ENCODE data around the gene SLC2A13. TPM values are rescaled to one million over a fixed set of nuclear protein-coding genes. Genes with fewer than 3 reads are reported as not detected.

Gene SLC2A13
- total and polyA plus RNA-seq, 10 of the 15 experiments (the other 5 are each of a cell fraction or from before 2014, with no cell fraction given), result 0.05 to 3.7 (median 0.25) TPM

DNA sequence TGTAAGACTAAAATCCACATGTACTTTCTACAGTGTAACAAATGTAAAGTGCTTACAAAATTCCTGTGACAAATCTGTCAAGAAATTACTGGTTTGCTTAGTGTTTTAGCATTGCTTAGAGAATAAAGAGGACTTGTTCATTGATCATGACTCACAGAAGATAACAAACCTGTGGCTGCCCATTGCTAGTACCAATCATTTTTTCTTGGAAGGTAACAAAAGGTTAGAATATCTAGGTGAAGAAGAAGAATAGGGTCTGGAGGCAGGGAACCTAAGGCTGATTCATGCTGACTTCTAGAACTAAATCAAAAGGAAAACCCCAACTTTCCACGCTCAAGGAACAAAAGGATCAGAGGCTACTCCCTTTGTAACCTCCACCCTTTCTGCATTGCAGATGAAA, 253.5 kb downstream of the SLC2A13 start:
- Histone ChIP-seq H3K79me2 (ENCODE audit: control insufficient read depth, insufficient read depth, low read length) (no peaks in the 10 kb centered on the region), H3K4me3 (no peak overlapping the region), H3K36me3 (ENCODE audit: control insufficient read depth in 2 of 2, insufficient read depth in 2 of 2, low read length in 1 of 2) (no peaks in the 10 kb centered on the region), H3K4me1 (ENCODE audit: control insufficient read depth, insufficient read depth, low read length) (no peaks in the 10 kb centered on the region), H3K4me2 (ENCODE audit: control insufficient read depth, insufficient read depth) (no peak overlapping the region), H3K9ac (ENCODE audit: control insufficient read depth, insufficient read depth, low read length) (no peak overlapping the region), H3K9me3 (replicated peaks; ENCODE audit: control insufficient read depth, insufficient read depth, low read length) (no peaks in the 10 kb centered on the region), H3K27ac (ENCODE audit: control insufficient read depth, insufficient read depth) (no peak overlapping the region), H2AFZ (ENCODE audit: control insufficient read depth, low read depth, low read length) (no peak overlapping the region), H3K27me3 (replicated peaks in 1 of 2; ENCODE audit: control insufficient read depth in 2 of 2, insufficient read depth in 2 of 2, low read length in 1 of 2) (no peaks in the 10 kb centered on the region), H4K20me1 (ENCODE audit: control insufficient read depth, insufficient read depth) (no peaks in the 10 kb centered on the region)
- SMC1A ChIA-PET (ENCODE audit: uncharacterized antibody, unreplicated experiment), result no interaction called here
- ATAC-seq (no peak), DNase-seq (ENCODE audit: low read depth, low spot score) (no peak), FAIRE-seq (no peak)
- in situ Hi-C loops (cut with MboI), result no loop called here
- no peak for TF ChIP-seq CHD4 (IDR thresholded peaks at IDR 0.05)
- no peak for TF ChIP-seq FOXK2 (IDR thresholded peaks at IDR 0.05)
- TF ChIP-seq ASH2L (IDR thresholded peaks at IDR 0.05; ENCODE audit: borderline replicate concordance, low read depth), result no peak
- TF ChIP-seq POLR2AphosphoS2 (IDR thresholded peaks at IDR 0.05; ENCODE audit: low read depth, low read length), result no peak
- TF ChIP-seq, protein P1, sequence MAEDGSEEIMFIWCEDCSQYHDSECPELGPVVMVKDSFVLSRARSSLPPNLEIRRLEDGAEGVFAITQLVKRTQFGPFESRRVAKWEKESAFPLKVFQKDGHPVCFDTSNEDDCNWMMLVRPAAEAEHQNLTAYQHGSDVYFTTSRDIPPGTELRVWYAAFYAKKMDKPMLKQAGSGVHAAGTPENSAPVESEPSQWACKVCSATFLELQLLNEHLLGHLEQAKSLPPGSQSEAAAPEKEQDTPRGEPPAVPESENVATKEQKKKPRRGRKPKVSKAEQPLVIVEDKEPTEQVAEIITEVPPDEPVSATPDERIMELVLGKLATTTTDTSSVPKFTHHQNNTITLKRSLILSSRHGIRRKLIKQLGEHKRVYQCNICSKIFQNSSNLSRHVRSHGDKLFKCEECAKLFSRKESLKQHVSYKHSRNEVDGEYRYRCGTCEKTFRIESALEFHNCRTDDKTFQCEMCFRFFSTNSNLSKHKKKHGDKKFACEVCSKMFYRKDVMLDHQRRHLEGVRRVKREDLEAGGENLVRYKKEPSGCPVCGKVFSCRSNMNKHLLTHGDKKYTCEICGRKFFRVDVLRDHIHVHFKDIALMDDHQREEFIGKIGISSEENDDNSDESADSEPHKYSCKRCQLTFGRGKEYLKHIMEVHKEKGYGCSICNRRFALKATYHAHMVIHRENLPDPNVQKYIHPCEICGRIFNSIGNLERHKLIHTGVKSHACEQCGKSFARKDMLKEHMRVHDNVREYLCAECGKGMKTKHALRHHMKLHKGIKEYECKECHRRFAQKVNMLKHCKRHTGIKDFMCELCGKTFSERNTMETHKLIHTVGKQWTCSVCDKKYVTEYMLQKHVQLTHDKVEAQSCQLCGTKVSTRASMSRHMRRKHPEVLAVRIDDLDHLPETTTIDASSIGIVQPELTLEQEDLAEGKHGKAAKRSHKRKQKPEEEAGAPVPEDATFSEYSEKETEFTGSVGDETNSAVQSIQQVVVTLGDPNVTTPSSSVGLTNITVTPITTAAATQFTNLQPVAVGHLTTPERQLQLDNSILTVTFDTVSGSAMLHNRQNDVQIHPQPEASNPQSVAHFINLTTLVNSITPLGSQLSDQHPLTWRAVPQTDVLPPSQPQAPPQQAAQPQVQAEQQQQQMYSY (CRISPR knock-in tag; IDR thresholded peaks at IDR 0.05), result no peak
- TF ChIP-seq YY1 (IDR thresholded peaks at IDR 0.05; ENCODE audit: low read depth, low read length), result no peak
- no peak for TF ChIP-seq DPF2 (IDR thresholded peaks at IDR 0.05)
- TF ChIP-seq, protein P2, sequence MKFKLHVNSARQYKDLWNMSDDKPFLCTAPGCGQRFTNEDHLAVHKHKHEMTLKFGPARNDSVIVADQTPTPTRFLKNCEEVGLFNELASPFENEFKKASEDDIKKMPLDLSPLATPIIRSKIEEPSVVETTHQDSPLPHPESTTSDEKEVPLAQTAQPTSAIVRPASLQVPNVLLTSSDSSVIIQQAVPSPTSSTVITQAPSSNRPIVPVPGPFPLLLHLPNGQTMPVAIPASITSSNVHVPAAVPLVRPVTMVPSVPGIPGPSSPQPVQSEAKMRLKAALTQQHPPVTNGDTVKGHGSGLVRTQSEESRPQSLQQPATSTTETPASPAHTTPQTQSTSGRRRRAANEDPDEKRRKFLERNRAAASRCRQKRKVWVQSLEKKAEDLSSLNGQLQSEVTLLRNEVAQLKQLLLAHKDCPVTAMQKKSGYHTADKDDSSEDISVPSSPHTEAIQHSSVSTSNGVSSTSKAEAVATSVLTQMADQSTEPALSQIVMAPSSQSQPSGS (IDR thresholded peaks at IDR 0.05; ENCODE audit: low read length), result no peak
- no peak for TF ChIP-seq ETV6 (conservative IDR thresholded peaks at IDR 0.05 in 1 of 2, IDR thresholded peaks at IDR 0.05 in 1 of 2; ENCODE audit: borderline replicate concordance in 1 of 2, low read depth in 1 of 2)
- no peak for TF ChIP-seq MEF2B (IDR thresholded peaks at IDR 0.05; ENCODE audit: partially characterized antibody, poor library complexity, severe bottlenecking)
- TF ChIP-seq HDGF (IDR thresholded peaks at IDR 0.05), result no peak
- TF ChIP-seq RCOR1 (conservative IDR thresholded peaks at IDR 0.05; ENCODE audit: low read depth, low read length), result no peak
- TF ChIP-seq TCF12 (IDR thresholded peaks at IDR 0.05; ENCODE audit: low read depth, low read length), result no peak
- POLR2A ChIA-PET, result no interaction called here
- WGBS (ENCODE audit: insufficient coverage, insufficient replicate concordance, low lambda C conversion rate, missing lambda C conversion rate), result 48% methylated on average over 1 of the region's 1 CpG
- BruUV-seq (replicated peaks), result no TSS peak
- RAD21 ChIA-PET (ENCODE audit: unreplicated experiment), result no interaction called here
- CTCF ChIA-PET, result no interaction called here
- intact Hi-C loops (cut with micrococcal nuclease; ENCODE audit: unreplicated experiment), result no loop called here

All from GM12878 (cell line).